ENCODE data around the gene NOP53. TPM values are rescaled to one million over a fixed set of nuclear protein-coding genes. Genes with fewer than 3 reads are reported as not detected.

NOP53 gene
- total and polyA plus RNA-seq, 2 donors (not counting 1 experiment from before 2014, with no cell fraction given): 59.6 to 60.8 TPM

GRCh38 chr19:47729799-47730520, 15.4 kb upstream of the NOP53 start:
- Histone ChIP-seq H3K4me2 (ENCODE audit: extremely low read depth, insufficient read depth, low read length) (peak overlapping the region; percentile 75), H3K4me1 (ENCODE audit: control insufficient read depth, extremely low read depth, insufficient read depth, low read length) (peaks cover 28% of the 10 kb centered on the region), H3K36me3 (ENCODE audit: control insufficient read depth, insufficient read depth, low read length) (peaks cover 36% of the 10 kb centered on the region), H3K27ac (ENCODE audit: insufficient read depth, low read length) (peak overlapping the region; percentile 92), H3K4me3 (replicated peaks in 1 of 4; ENCODE audit: control extremely low read depth in 1 of 4, insufficient read depth in 1 of 4, low read depth in 3 of 4, low read length in 4 of 4) (no peak overlapping the region), H3K79me2 (ENCODE audit: control insufficient read depth, insufficient read depth, low read length) (peaks cover 65% of the 10 kb centered on the region), H3K9ac (ENCODE audit: insufficient read depth, low read length) (no peak overlapping the region), H2AFZ (ENCODE audit: low read length) (no peak overlapping the region), H3K27me3 (ENCODE audit: control insufficient read depth, insufficient read depth, low read length) (no peaks in the 10 kb centered on the region), H3K9me3 (ENCODE audit: control insufficient read depth, insufficient read depth, low read depth, low read length) (no peaks in the 10 kb centered on the region), H4K20me1 (ENCODE audit: control insufficient read depth, extremely low read depth, insufficient read depth, low read length) (no peaks in the 10 kb centered on the region)
- peak in 1 of 2 donors; percentile 46 for DNase-seq (ENCODE audit: low read depth in 2 of 2)
- TF ChIP-seq EZH2 (IDR thresholded peaks at IDR 0.05; ENCODE audit: low read length, missing control alignments) (no peak), CTCF (conservative IDR thresholded peaks at IDR 0.05 in 1 of 2, IDR thresholded peaks at IDR 0.05 in 1 of 2; ENCODE audit: low read depth in 1 of 2, low read length in 2 of 2) (no peak)

GRCh38 chr19:47730521-47730889, 14.8 kb upstream of the NOP53 start:
- no peak overlapping the region for H3K4me3 ChIP-seq (replicated peaks in 1 of 4; ENCODE audit: control extremely low read depth in 1 of 4, insufficient read depth in 1 of 4, low read depth in 3 of 4, low read length in 4 of 4)
- no peak for TF ChIP-seq CTCF (conservative IDR thresholded peaks at IDR 0.05 in 1 of 2, IDR thresholded peaks at IDR 0.05 in 1 of 2; ENCODE audit: low read depth in 1 of 2, low read length in 2 of 2)
- TF ChIP-seq EZH2 (IDR thresholded peaks at IDR 0.05; ENCODE audit: low read length, missing control alignments): no peak
- H3K9me3 ChIP-seq (ENCODE audit: control insufficient read depth, insufficient read depth, low read depth, low read length): no peaks in the 10 kb centered on the region
- no peak for DNase-seq (ENCODE audit: low read depth in 2 of 2)
- H3K27me3 ChIP-seq (ENCODE audit: control insufficient read depth, insufficient read depth, low read length): no peaks in the 10 kb centered on the region
- peak overlapping the region; percentile 34 for H3K27ac ChIP-seq (ENCODE audit: insufficient read depth, low read length)
- H3K9ac ChIP-seq (ENCODE audit: insufficient read depth, low read length): no peak overlapping the region
- H2AFZ ChIP-seq (ENCODE audit: low read length): no peak overlapping the region
- H3K36me3 ChIP-seq (ENCODE audit: control insufficient read depth, insufficient read depth, low read length): peaks cover 35% of the 10 kb centered on the region
- no peak overlapping the region for H3K4me2 ChIP-seq (ENCODE audit: extremely low read depth, insufficient read depth, low read length)
- H3K4me1 ChIP-seq (ENCODE audit: control insufficient read depth, extremely low read depth, insufficient read depth, low read length): peaks cover 28% of the 10 kb centered on the region
- H3K79me2 ChIP-seq (ENCODE audit: control insufficient read depth, insufficient read depth, low read length): peaks cover 63% of the 10 kb centered on the region
- H4K20me1 ChIP-seq (ENCODE audit: control insufficient read depth, extremely low read depth, insufficient read depth, low read length): no peaks in the 10 kb centered on the region

DNA sequence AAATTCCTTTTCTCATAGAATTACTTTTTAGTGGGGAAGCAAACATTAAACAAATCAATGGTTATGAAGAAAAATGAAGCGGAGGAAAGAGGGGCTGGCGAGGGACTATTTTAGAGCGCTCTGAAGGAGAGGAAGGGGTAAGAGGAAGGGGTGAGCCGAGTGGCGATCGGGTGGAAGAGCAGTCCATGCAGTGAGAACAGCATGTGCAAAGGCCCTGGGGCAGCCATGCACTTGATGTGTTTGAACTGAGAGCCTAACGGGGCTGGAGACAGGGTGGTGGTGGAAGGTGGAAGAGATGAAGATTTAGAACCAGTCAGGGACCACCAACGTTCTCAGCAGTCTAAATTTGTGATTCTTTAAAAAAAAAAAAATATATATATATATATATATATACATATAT, 14.4 kb upstream of the NOP53 start:
- H3K79me2 ChIP-seq (ENCODE audit: control insufficient read depth, insufficient read depth, low read length): peaks cover 59% of the 10 kb centered on the region
- no peak overlapping the region for H3K27ac ChIP-seq (ENCODE audit: insufficient read depth, low read length)
- TF ChIP-seq CTCF (conservative IDR thresholded peaks at IDR 0.05 in 1 of 2, IDR thresholded peaks at IDR 0.05 in 1 of 2; ENCODE audit: low read depth in 1 of 2, low read length in 2 of 2) (no peak), EZH2 (IDR thresholded peaks at IDR 0.05; ENCODE audit: low read length, missing control alignments) (no peak)
- H3K27me3 ChIP-seq (ENCODE audit: control insufficient read depth, insufficient read depth, low read length): no peaks in the 10 kb centered on the region
- no peak overlapping the region for H2AFZ ChIP-seq (ENCODE audit: low read length)
- no peak overlapping the region for H3K4me3 ChIP-seq (replicated peaks in 1 of 4; ENCODE audit: control extremely low read depth in 1 of 4, insufficient read depth in 1 of 4, low read depth in 3 of 4, low read length in 4 of 4)
- no peaks in the 10 kb centered on the region for H4K20me1 ChIP-seq (ENCODE audit: control insufficient read depth, extremely low read depth, insufficient read depth, low read length)
- DNase-seq (ENCODE audit: low read depth in 2 of 2): no peak
- no peak overlapping the region for H3K9ac ChIP-seq (ENCODE audit: insufficient read depth, low read length)
- H3K4me1 ChIP-seq (ENCODE audit: control insufficient read depth, extremely low read depth, insufficient read depth, low read length): peaks cover 26% of the 10 kb centered on the region
- no peak overlapping the region for H3K4me2 ChIP-seq (ENCODE audit: extremely low read depth, insufficient read depth, low read length)
- H3K9me3 ChIP-seq (ENCODE audit: control insufficient read depth, insufficient read depth, low read depth, low read length): no peaks in the 10 kb centered on the region
- H3K36me3 ChIP-seq (ENCODE audit: control insufficient read depth, insufficient read depth, low read length): peaks cover 31% of the 10 kb centered on the region

All from fibroblast of lung (primary cell).